Tibial artery (tissue), 4 donors: ENCODE results near the gene ADCY7.

Source experiments
- DNase-seq, 2 donors: peaks; one replicate each; pipeline ENCODE4 v3.0.0-alpha.2; 2019
- H3K27ac ChIP-seq, 2 donors: fragments of 200-600 bp; sonication (generic) in 1 of 2; 1 replicate in 1 of 2; 2 replicates in 1 of 2; pipeline ENCODE4 v1.5.1; 2018 to 2019; ENCODE audit warnings: mild to moderate bottlenecking in 1 of 2
- H3K27me3 ChIP-seq, 2 donors: fragments of 200-600 bp; sonication (generic) in 1 of 2; one replicate each; pipeline versions ENCODE4 v1.5.1 to v1.6.0; 2016 to 2019
- H3K36me3 ChIP-seq, 3 donors: fragments of 200-600 bp; sonication (generic) in 2 of 3; one replicate each; pipeline ENCODE4 v1.5.1; 2016 to 2019; ENCODE audit warnings: mild to moderate bottlenecking in 2 of 3
- H3K4me1 ChIP-seq, 4 donors: fragments of 200-600 bp; sonication (generic) in 2 of 4; 1 replicate in 3 of 4; 2 replicates in 1 of 4; pipeline ENCODE4 v1.5.1; 2016 to 2019
- H3K4me3 ChIP-seq, 2 donors: fragments of 200-600 bp; sonication (generic) in 1 of 2; 1 replicate in 1 of 2; 2 replicates in 1 of 2; pipeline ENCODE4 v1.5.1; 2018 to 2019; ENCODE audit warnings: mild to moderate bottlenecking in 2 of 2
- H3K9me3 ChIP-seq, 3 donors: fragments of 200-600 bp; sonication (generic) in 1 of 3; one replicate each; pipeline ENCODE4 v1.5.1; 2016 to 2019
- CTCF ChIP-seq, 2 experiments: fragments of 200-600 bp in 1 of 2; fragments of 450-650 bp in 1 of 2; IDR thresholded peaks; one replicate each; pipeline ENCODE4 v1.5.1; 2017 to 2019; ENCODE audit warnings: antibody characterized with exemption in 2 of 2, mild to moderate bottlenecking in 1 of 2, moderate library complexity in 1 of 2
- intact Hi-C: fragments of 100-400 bp; cut with DNase I; formaldehyde crosslinking; loops from one replicate; pipeline ENCODE4 v1.15.0; 2023; ENCODE audit warnings: low total_unique reads

Gene ADCY7

GRCh38 chr16:50292566-50292948 lies 26.2 kb downstream of the ADCY7 start:
- intact Hi-C loops: no loop called here
- peaks cover 0 to 3% (median 0%) of the 10 kb centered on the region in 3 donors for H3K36me3 ChIP-seq
- no peaks in the 10 kb centered on the region for H3K9me3 ChIP-seq
- H3K27me3 ChIP-seq: no peaks in the 10 kb centered on the region
- no peaks in the 10 kb centered on the region for H3K4me1 ChIP-seq
- H3K27ac ChIP-seq: no peak overlapping the region
- no peak for TF ChIP-seq CTCF (IDR thresholded peaks at IDR 0.05)
- DNase-seq: no peak
- H3K4me3 ChIP-seq: no peak overlapping the region

GRCh38 chr16:50293041-50293783 lies 26.9 kb downstream of the ADCY7 start:
- TF ChIP-seq CTCF (IDR thresholded peaks at IDR 0.05): no peak
- H3K4me1 ChIP-seq: no peaks in the 10 kb centered on the region
- no peak overlapping the region for H3K4me3 ChIP-seq
- H3K36me3 ChIP-seq: peaks cover 0 to 3% (median 0%) of the 10 kb centered on the region in 3 donors
- H3K27me3 ChIP-seq: no peaks in the 10 kb centered on the region
- intact Hi-C loops: no loop called here
- H3K27ac ChIP-seq: no peak overlapping the region
- no peak for DNase-seq
- H3K9me3 ChIP-seq: no peaks in the 10 kb centered on the region

GRCh38 chr16:50293994-50294855 lies 27.9 kb downstream of the ADCY7 start:
- no peak overlapping the region for H3K4me3 ChIP-seq
- H3K36me3 ChIP-seq: peaks cover 0 to 3% (median 0%) of the 10 kb centered on the region in 3 donors
- no peaks in the 10 kb centered on the region for H3K27me3 ChIP-seq
- no peak for DNase-seq
- intact Hi-C loops: no loop called here
- H3K9me3 ChIP-seq: no peaks in the 10 kb centered on the region
- no peak overlapping the region for H3K27ac ChIP-seq
- TF ChIP-seq CTCF (IDR thresholded peaks at IDR 0.05): no peak
- no peaks in the 10 kb centered on the region for H3K4me1 ChIP-seq

GRCh38 chr16:50294955-50295354 lies 28.6 kb downstream of the ADCY7 start:
- DNase-seq: no peak

More at GRCh38 chr16:50294955-50295354, 28.6 kb downstream of the ADCY7 start:
- Histone ChIP-seq H3K4me3 (no peak overlapping the region), H3K4me1 (no peaks in the 10 kb centered on the region), H3K27ac (no peak overlapping the region), H3K36me3 (peaks cover 0 to 3% (median 0%) of the 10 kb centered on the region in 3 donors), H3K27me3 (no peaks in the 10 kb centered on the region), H3K9me3 (no peaks in the 10 kb centered on the region)
- no peak for TF ChIP-seq CTCF (IDR thresholded peaks at IDR 0.05)
- intact Hi-C loops: no loop called here
